Testis (tissue), 3 donors: ENCODE data around the gene TMC3. TPM values are rescaled to one million over a fixed set of nuclear protein-coding genes. Genes with fewer than 3 reads are reported as not detected.

Source experiments
- DNase-seq: peaks from one replicate; pipeline ENCODE4 v3.0.0-alpha.2; 2019
- H3K27ac ChIP-seq, 2 donors: fragments of 200-600 bp; sonication (generic); one replicate each; pipeline ENCODE4 v1.5.1; 2019
- H3K27me3 ChIP-seq: fragments of 200-600 bp; sonication (generic); one replicate; pipeline ENCODE4 v1.5.1; 2019
- H3K36me3 ChIP-seq: fragments of 200-600 bp; sonication (generic); one replicate; pipeline ENCODE4 v1.5.1; 2017; ENCODE audit warnings: low read depth; ENCODE audit errors: missing control alignments
- H3K4me1 ChIP-seq: fragments of 200-600 bp; sonication (generic); one replicate; pipeline ENCODE4 v1.5.1; 2019
- H3K4me3 ChIP-seq, 2 donors: fragments of 200-600 bp; sonication (generic); one replicate each; pipeline ENCODE4 v1.5.1; 2017 to 2019
- H3K9me3 ChIP-seq: fragments of 200-600 bp; sonication (generic); one replicate; pipeline ENCODE4 v1.5.1; 2017
- CTCF ChIP-seq, 3 experiments: fragments of 450-650 bp in 2 of 3; fragments of 200-600 bp in 1 of 3; sonication (generic) in 1 of 3; IDR thresholded peaks; one replicate each; pipeline ENCODE4 v1.5.1; 2016 to 2019; ENCODE audit warnings: antibody characterized with exemption in 3 of 3, mild to moderate bottlenecking in 2 of 3, moderate library complexity in 1 of 3
- POLR2A ChIP-seq: fragments of 450-650 bp; IDR thresholded peaks from one replicate; pipeline ENCODE4 v1.6.1; 2017; ENCODE audit warnings: antibody characterized with exemption, mild to moderate bottlenecking, moderate library complexity
- WGBS, 2 donors: methylation state at CpG; one replicate each; pipeline ENCODE4 v1.1.5; 2018; 5-methylcytosine and 5-hydroxymethylcytosine counted together
- intact Hi-C: fragments of 100-400 bp; cut with DNase I; formaldehyde crosslinking; loops from one replicate; pipeline ENCODE4 v1.15.1; 2023; ENCODE audit warnings: low total_unique reads
- polyA plus RNA-seq: library from polyadenylated mRNA; stranded (reverse); fragments of 350-450 nt; fragmentation: Illumina TruSeq; extraction: RNeasy Lipid Tissue Mini Kit (QIAGEN cat#74804); gene quantifications from one replicate; pipeline ENCODE4 v1.2.3, GENCODE V29; 2014; ENCODE audit warnings: low read depth, low replicate concordance; ENCODE audit not compliant: insufficient read depth
- total RNA-seq, 2 donors: library from RNA; depleted of rRNA; stranded (reverse); fragments of >200 nt; gene quantifications; one replicate each; pipeline ENCODE4 v1.2.3, GENCODE V29; 2016

TMC3 gene
- total and polyA plus RNA-seq, 3 donors from 2014 or later, result 0.16 to 0.31 (median 0.26) TPM

GRCh38 chr15:81282911-81283310, 91.1 kb downstream of the TMC3 start:
- no peak overlapping the region for H3K27ac ChIP-seq
- intact Hi-C loops, result no loop called here
- 91 to 100% methylated on average over 1 to 5 of the region's 5 CpGs for WGBS, 2 donors
- no peaks in the 10 kb centered on the region for H3K4me1 ChIP-seq
- no peak for DNase-seq
- no peaks in the 10 kb centered on the region for H3K27me3 ChIP-seq
- H3K36me3 ChIP-seq, result no peaks in the 10 kb centered on the region
- no peaks in the 10 kb centered on the region for H3K9me3 ChIP-seq
- no peak for TF ChIP-seq POLR2A
- H3K4me3 ChIP-seq, result no peak overlapping the region

GRCh38 chr15:81282606-81282895, 91.5 kb downstream of the TMC3 start:
- TF ChIP-seq POLR2A (no peak), CTCF (IDR thresholded peaks at IDR 0.05) (no peak)
- Histone ChIP-seq H3K27ac (no peak overlapping the region), H3K36me3 (no peaks in the 10 kb centered on the region), H3K27me3 (no peaks in the 10 kb centered on the region), H3K4me3 (no peak overlapping the region), H3K4me1 (no peaks in the 10 kb centered on the region), H3K9me3 (no peaks in the 10 kb centered on the region)
- WGBS, 2 donors, result 92 to 96% methylated on average over 18 of the region's 18 CpGs
- no peak for DNase-seq
- intact Hi-C loops, result no loop called here

- Histone ChIP-seq H3K36me3 (no peaks in the 10 kb centered on the region), H3K4me1 (no peaks in the 10 kb centered on the region), H3K9me3 (no peaks in the 10 kb centered on the region), H3K4me3 (no peak overlapping the region), H3K27me3 (no peaks in the 10 kb centered on the region), H3K27ac (no peak overlapping the region)
- TF ChIP-seq POLR2A (no peak), CTCF (IDR thresholded peaks at IDR 0.05) (no peak)
- intact Hi-C loops, result no loop called here
- WGBS, 2 donors, result 90 to 94% methylated on average over 12 of the region's 12 CpGs
- DNase-seq, result no peak
Observed at GRCh38 chr15:81281766-81282605, 92.0 kb downstream of the TMC3 start.

GRCh38 chr15:81281456-81281735, 92.6 kb downstream of the TMC3 start:
- Histone ChIP-seq H3K36me3 (no peaks in the 10 kb centered on the region), H3K27ac (no peak overlapping the region), H3K9me3 (no peaks in the 10 kb centered on the region), H3K4me3 (no peak overlapping the region), H3K27me3 (no peaks in the 10 kb centered on the region), H3K4me1 (no peaks in the 10 kb centered on the region)
- WGBS, 2 donors, result 100% methylated on average over 3 of the region's 3 CpGs
- intact Hi-C loops, result no loop called here
- TF ChIP-seq POLR2A, result no peak
- TF ChIP-seq CTCF (IDR thresholded peaks at IDR 0.05), result no peak
- DNase-seq, result no peak

Other genes starting within 250 kb of the TMC3 start
- 1 to 10 TPM; 4.6 to 8.7 TPM for gene CFAP161, start 239.9 kb downstream of the TMC3 start, total RNA-seq
- 19.7 TPM for gene CFAP161, start 239.9 kb downstream of the TMC3 start, polyA plus RNA-seq
- gene IL16, start 177.3 kb downstream of the TMC3 start, total RNA-seq, result 10 to 100 TPM; 14.9 to 17.6 TPM
- 13.1 TPM for gene IL16, start 177.3 kb downstream of the TMC3 start, polyA plus RNA-seq
- 10 to 100 TPM; 15.7 to 16.2 TPM for gene STARD5, start 50.1 kb downstream of the TMC3 start, total RNA-seq
- gene STARD5, start 50.1 kb downstream of the TMC3 start, polyA plus RNA-seq, result 8.7 TPM